Pancreas (tissue), 10 donors: ENCODE data around the gene DERL2. TPM values are rescaled to one million over a fixed set of nuclear protein-coding genes. Genes with fewer than 3 reads are reported as not detected.

Source experiments
- ATAC-seq, 4 donors: fragments of 200-7000 bp; cut with Tn5 transposase; one replicate each; pipeline versions ENCODE4 v1.8.0 to v1.9.1; 2020; ENCODE audit warnings: mild to moderate bottlenecking in 4 of 4, moderate library complexity in 4 of 4
- DNase-seq, 6 donors: peaks; one replicate each; pipeline ENCODE4 v3.0.0-alpha.2; 2020
- FAIRE-seq: peaks from 2 replicates; lab custom pipeline; 2012; peaks lifted over from hg19 to GRCh38; lab: Jason Lieb, UNC
- H3K27ac ChIP-seq, 4 donors: fragments of 200-600 bp; sonication (generic); 1 replicate in 3 of 4; 2 replicates in 1 of 4; pipeline versions ENCODE4 v1.5.0 to v1.8.0; 2020
- H3K27me3 ChIP-seq, 4 donors: fragments of 200-600 bp; one replicate each; pipeline ENCODE4 v1.8.0; 2021
- H3K36me3 ChIP-seq, 3 donors: fragments of 200-600 bp; sonication (generic) in 1 of 3; one replicate each; pipeline versions ENCODE4 v1.5.0 to v1.8.0; 2020 to 2021
- H3K4me1 ChIP-seq, 3 donors: fragments of 200-600 bp; one replicate each; pipeline ENCODE4 v1.8.0; 2021
- H3K4me3 ChIP-seq, 4 donors: fragments of 200-600 bp; sonication (generic) in 2 of 4; one replicate each; pipeline versions ENCODE4 v1.5.0 to v1.8.0; 2020 to 2021
- H3K9me3 ChIP-seq, 4 donors: fragments of 200-600 bp; one replicate each; pipeline ENCODE4 v1.8.0; 2021
- CTCF ChIP-seq, 4 donors: fragments of 200-600 bp; sonication (generic) in 3 of 4; IDR thresholded peaks; one replicate each; pipeline versions ENCODE4 v1.5.0 to v1.8.0; 2021; ENCODE audit warnings: antibody characterized with exemption in 4 of 4
- WGBS, 2 donors: extraction: QIAGEN DNeasy Blood & Tissue Kit; methylation state at CpG; one replicate each; pipeline ENCODE4 v1.1.7; 2013; 5-methylcytosine and 5-hydroxymethylcytosine counted together
- intact Hi-C, 3 donors: fragments of 100-400 bp; cut with DNase I; formaldehyde crosslinking; loops; one replicate each; pipeline versions ENCODE4 v1.11.1 to v1.14.2; 2022
- polyA plus RNA-seq, 2 donors: library from polyadenylated mRNA; stranded (reverse); fragments of 200-250 nt; gene quantifications; one replicate each; pipeline ENCODE4 v1.2.3, GENCODE V29; 2013
- total RNA-seq, 6 donors: library from RNA; stranded (reverse); fragmentation: NEBNext Ultra II Directional in 4 of 6; extraction: Animal tissue kit (Norgen Biotek cat#: 25700) in 4 of 6; gene quantifications; one replicate each; pipeline versions ENCODE4 v1.2.1 to v1.2.4, GENCODE V29; 2021 to 2023
- donor health status: healthy with polysubstance abuse.
- donor health status: DM: no; HTN: no; CAD: no; lungs with moderate emphysema.
- donor health status: DM: no; HTN: no; CAD: no.
- donor health status: control.
- donor health status: control.
- donor health status: Bipolar disorder and iron deficiency.
- donor health status: DM: yes; HTN: yes; CAD: no.
- donor health status: DM: no; HTN: no; CAD: no.
- donor health status: DM: no; HTN: no; CAD: no.
- donor health status: DM: yes; HTN: yes; CAD: no.

The DERL2 gene
- total and polyA plus RNA-seq, 8 donors: 44.8 to 77.6 (median 50.1) TPM

DNA sequence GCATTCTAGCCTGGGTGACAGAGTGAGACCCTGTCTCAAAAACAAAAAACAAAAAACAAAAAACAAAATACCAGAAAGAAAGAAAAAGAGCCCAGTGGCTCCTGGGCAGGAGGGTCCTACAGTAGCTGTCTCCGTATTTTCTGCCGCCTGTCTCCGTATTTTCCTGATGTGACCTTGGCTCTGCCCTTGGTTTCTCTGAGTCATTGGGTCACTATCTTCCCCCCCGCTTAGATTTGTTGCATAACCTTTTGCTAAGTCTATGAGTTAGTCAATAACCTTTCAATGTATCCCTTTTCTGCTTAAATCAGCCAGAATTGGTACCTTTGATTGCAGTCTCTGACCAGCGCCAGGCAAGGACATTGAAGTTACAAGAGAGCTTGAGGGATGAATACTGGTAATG, 37.3 kb upstream of the DERL2 start:
- TF ChIP-seq CTCF (IDR thresholded peaks at IDR 0.05): no peak
- intact Hi-C loops: no loop called here
- ATAC-seq (no peak), DNase-seq (no peak), FAIRE-seq (no peak)
- H3K4me1 ChIP-seq: no peaks in the 10 kb centered on the region
- H3K9me3 ChIP-seq: no peaks in the 10 kb centered on the region
- H3K27ac ChIP-seq: no peak overlapping the region
- no peak overlapping the region for H3K4me3 ChIP-seq
- WGBS, 2 donors: 46 to 71% methylated on average over 5 of the region's 5 CpGs
- H3K36me3 ChIP-seq: no peaks in the 10 kb centered on the region
- no peaks in the 10 kb centered on the region for H3K27me3 ChIP-seq

DNA sequence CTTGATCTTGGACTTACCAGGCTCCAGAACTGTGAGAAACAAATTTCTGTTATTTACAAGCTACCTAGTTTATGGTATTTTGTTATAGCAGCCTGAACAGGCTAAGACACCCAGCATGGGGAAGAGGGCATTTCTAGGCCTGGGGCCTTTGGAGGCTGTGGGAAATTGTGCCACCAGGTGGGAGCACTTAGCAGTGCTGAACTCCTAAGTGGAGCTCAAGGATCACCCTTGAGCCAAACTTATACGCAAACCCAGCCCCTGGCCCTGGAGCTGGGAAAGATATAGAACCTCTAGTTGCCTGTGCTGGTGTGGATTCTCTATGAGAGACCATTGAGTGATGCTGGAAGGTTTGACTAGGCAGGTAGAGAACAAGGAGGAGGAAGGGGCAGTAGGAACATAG, 36.5 kb upstream of the DERL2 start:
- no peak overlapping the region for H3K27ac ChIP-seq
- H3K9me3 ChIP-seq: no peaks in the 10 kb centered on the region
- WGBS, 2 donors: 88 to 95% methylated on average over 1 of the region's 1 CpG
- H3K4me3 ChIP-seq: no peak overlapping the region
- ATAC-seq: no peak
- intact Hi-C loops: no loop called here
- no peak for DNase-seq
- TF ChIP-seq CTCF (IDR thresholded peaks at IDR 0.05): no peak
- FAIRE-seq: no peak
- no peaks in the 10 kb centered on the region for H3K4me1 ChIP-seq
- H3K36me3 ChIP-seq: no peaks in the 10 kb centered on the region
- H3K27me3 ChIP-seq: no peaks in the 10 kb centered on the region

DNA sequence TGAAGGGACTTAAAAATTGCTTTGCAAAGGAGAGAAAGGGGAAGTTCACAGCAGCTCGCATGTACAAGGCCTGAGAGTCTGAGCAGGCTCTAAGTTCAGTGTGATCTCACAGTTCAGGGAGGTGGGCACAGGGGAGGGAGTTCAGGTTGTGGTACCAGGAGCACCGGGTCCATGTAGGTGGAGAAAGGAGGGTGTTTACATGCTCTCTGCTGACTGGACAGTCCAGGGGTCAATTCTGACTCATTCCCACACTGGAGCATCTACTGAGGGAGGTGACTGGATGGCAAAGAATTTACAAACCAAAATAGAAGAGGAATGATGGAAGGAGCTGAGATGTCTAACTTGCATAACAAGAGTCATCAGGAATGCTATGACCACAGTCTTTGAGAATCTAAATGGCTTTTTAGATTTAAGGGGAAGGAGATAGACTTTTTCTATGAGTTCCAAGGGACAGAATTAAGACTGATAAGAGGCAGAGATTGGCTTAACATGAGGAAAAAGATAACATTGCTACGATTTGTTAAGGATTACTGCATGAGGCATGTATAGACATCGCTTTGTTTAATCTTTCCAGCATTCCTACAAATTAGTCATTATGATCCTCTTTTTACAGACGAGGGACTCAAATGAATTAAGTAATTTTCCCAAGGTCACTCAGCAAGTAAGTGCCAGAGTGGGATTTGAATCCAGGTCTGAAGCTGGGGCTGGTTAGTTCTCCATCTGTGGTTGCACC, 30.2 kb upstream of the DERL2 start:
- H3K27ac ChIP-seq: no peak overlapping the region
- H3K4me3 ChIP-seq: no peak overlapping the region
- no peaks in the 10 kb centered on the region for H3K27me3 ChIP-seq
- H3K36me3 ChIP-seq: no peaks in the 10 kb centered on the region
- ATAC-seq (peak in 2 of 4 donors; percentile 34 to 52), FAIRE-seq (no peak), DNase-seq (peak in 1 of 6 donors; percentile 13)
- no peaks in the 10 kb centered on the region for H3K4me1 ChIP-seq
- 39 to 53% methylated on average over 5 of the region's 5 CpGs for WGBS, 2 donors
- H3K9me3 ChIP-seq: no peaks in the 10 kb centered on the region
- no peak for TF ChIP-seq CTCF (IDR thresholded peaks at IDR 0.05)
- intact Hi-C loops: no loop called here

- FAIRE-seq: no peak
- ATAC-seq: no peak
- Histone ChIP-seq H3K36me3 (no peaks in the 10 kb centered on the region), H3K4me3 (no peak overlapping the region), H3K27me3 (no peaks in the 10 kb centered on the region), H3K4me1 (no peaks in the 10 kb centered on the region), H3K9me3 (no peaks in the 10 kb centered on the region), H3K27ac (no peak overlapping the region)
- no peak for DNase-seq
- WGBS, 2 donors: 78 to 85% methylated on average over 10 of the region's 10 CpGs
- no peak for TF ChIP-seq CTCF (IDR thresholded peaks at IDR 0.05)
- intact Hi-C loops: no loop called here
Observed at GRCh38 chr17:5514976-5515375, 29.0 kb upstream of the DERL2 start.

DNA sequence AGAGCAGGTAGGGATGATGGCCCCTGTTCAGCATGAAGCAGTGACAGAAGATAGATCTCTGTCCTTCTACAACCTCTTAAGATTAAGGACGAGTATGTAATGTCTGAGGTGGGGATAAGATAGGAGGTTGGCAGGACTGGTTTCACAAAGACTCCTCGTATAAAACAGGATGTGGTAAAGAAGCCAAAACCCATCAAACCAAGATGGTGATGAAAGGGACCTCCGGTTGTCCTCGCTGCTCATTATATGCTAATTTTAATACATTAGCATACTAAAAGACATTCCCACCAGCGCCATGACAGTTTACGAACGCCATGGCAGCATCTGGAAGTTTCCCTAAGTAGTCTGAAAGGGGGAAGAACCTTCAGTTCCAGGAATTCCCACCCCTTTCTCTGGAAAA, 27.6 kb upstream of the DERL2 start:
- Histone ChIP-seq H3K27ac (no peak overlapping the region), H3K9me3 (no peaks in the 10 kb centered on the region), H3K4me3 (no peak overlapping the region), H3K27me3 (no peaks in the 10 kb centered on the region), H3K36me3 (no peaks in the 10 kb centered on the region), H3K4me1 (no peaks in the 10 kb centered on the region)
- TF ChIP-seq CTCF (IDR thresholded peaks at IDR 0.05): no peak
- 46 to 58% methylated on average over 7 of the region's 7 CpGs for WGBS, 2 donors
- FAIRE-seq (no peak), DNase-seq (peak in 1 of 6 donors; percentile 3), ATAC-seq (no peak)
- intact Hi-C loops: no loop called here
